HG02759 (cell line): Measurements from ENCODE around the gene ADAMTSL1.

Experiments used
- ATAC-seq: cut with Tn5 transposase; IDR thresholded peaks from one replicate; pipeline ENCODE4 v1.9.1; 2021; ENCODE audit warnings: mild to moderate bottlenecking, moderate library complexity; ENCODE audit not compliant: unreplicated experiment

The ADAMTSL1 gene

DNA sequence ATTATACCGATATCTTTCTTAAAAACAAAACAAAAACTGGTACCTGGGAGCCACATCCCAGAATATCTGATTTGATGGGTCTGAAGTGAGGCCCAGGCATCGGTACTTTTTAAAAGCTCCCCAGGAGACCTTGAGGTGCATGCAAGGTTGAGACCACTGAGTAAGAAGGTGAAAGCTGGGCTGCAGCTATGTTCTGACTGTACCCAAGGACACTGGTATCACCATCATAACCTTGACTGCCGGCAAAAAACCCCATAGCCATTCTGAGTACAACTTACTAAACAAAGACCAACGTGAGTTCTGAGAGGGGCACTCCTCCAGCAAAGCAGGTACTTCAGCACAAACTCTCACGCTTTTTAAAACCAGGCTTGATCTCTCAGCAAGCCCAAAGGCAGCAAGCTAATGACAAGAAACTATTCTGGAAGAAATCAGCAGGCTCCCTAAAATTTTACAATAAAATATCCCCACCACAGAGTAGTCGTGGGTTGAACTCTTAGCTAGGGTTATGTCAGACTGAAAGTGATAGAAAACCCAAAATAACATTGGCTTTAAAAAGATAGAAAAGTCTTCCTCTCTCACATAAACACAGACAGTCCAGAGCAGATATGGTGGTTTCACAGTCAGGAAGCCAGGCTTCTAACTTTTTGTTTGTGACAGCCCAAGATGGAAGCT lies 295.1 kb downstream of the ADAMTSL1 start:
- peak; percentile 96 for ATAC-seq

DNA sequence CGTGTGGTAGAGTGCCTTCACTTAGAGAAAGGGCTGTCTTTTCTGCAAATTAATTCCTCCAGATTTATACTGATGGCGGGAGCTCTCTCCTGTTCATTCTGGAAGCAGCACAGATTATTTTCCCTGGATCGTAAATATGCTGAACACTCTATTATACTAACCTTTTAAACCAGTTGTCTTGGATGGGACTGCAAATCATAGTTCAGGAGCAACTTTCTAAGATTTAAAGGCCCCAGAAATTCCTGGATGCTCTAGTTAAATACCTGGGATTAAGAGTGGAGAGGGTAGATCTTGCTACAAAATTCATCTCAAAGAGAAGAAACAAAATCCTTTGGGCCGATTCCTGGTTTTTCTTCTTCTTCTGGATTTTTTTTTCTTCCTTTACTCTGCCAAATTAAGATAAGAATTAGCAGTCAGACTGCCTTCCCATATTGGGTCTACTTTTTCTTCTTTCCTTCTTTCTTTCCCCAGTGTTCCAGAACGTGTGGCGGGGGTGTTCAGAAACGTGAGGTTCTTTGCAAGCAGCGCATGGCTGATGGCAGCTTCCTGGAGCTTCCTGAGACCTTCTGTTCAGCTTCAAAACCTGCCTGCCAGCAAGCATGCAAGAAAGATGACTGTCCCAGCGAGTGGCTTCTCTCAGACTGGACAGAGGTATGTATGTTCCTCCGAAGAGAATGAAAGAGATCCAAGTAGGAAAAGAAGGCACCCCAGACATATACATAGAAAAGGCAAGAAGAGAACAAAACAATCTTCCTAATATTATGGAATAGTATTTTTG lies 296.4 kb downstream of the ADAMTSL1 start:
- no peak for ATAC-seq

DNA sequence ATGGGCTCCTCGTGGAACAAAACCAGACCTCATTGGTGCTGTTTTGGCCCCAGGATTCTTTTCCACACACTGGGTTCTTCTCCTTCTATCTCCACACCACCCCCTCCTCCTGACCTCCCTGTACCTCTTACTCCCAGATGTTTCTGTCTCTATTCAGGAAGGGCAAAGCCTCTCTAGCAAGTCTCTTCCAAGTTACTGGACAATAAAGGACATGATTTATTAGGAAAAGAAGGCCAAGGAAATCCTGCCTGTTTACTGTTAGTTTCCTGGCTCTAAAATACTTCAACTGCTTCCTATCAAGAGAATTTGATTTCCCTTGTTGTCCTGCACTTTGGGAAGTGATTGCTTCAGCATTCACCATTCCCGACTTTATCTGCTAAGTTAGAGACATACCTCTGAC lies 297.1 kb downstream of the ADAMTSL1 start:
- ATAC-seq = no peak

DNA sequence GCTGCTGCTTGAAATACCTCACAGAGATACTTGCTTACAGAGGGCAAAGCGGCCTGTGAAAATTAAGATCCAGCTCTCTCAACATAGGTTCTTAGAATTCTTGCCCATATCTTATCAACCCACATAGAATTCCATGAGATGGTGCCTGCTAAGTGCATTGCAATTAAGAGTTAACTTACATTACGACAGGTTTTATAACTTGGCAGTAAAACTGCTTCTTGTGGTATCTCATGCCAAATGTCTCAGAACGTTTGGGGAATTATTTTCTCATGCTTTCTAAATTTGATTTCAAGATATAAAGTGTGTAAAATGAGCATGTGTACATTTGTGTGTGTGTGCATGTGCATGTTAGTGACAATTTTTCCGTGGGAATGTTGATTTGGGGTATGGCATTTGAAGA lies 297.8 kb downstream of the ADAMTSL1 start:
- ATAC-seq = no peak

DNA sequence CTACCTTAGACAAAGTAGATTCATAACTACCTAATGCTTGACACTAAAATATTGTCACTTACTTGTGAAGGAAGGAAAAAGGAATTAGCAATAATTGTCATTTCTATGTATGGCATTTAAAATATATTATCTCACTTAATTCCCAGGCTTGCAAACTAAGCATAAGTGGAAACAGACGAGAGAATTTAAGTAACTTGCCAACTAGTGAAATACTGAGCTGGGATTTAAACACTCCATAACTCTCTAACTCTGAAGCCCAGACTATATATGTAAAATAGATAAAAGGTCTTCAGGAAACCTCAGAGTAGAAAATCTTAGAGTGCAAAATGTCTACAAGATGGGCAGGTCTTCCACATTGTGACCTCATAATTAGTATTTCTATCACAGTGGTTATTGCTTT lies 301.3 kb downstream of the ADAMTSL1 start:
- no peak for ATAC-seq

DNA sequence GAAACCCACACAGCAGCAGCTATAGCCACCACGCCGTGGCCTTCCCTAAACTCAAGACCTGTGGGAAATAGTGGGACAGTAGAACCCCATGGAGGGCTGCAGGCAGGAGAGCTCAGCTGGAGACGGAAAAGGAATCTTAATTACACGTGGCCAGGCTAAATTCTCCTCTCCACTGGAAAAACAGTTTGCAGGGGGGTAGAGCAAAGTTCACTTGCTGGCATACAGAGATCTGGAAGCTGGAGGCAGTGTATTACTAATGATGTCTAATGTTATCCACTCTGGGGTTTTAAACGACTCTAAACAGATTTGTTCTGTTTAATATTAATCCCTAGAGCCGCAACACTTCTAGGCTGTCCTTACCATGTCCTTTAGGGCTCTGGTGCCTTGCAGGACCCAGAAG lies 302.0 kb downstream of the ADAMTSL1 start:
- no peak for ATAC-seq

DNA sequence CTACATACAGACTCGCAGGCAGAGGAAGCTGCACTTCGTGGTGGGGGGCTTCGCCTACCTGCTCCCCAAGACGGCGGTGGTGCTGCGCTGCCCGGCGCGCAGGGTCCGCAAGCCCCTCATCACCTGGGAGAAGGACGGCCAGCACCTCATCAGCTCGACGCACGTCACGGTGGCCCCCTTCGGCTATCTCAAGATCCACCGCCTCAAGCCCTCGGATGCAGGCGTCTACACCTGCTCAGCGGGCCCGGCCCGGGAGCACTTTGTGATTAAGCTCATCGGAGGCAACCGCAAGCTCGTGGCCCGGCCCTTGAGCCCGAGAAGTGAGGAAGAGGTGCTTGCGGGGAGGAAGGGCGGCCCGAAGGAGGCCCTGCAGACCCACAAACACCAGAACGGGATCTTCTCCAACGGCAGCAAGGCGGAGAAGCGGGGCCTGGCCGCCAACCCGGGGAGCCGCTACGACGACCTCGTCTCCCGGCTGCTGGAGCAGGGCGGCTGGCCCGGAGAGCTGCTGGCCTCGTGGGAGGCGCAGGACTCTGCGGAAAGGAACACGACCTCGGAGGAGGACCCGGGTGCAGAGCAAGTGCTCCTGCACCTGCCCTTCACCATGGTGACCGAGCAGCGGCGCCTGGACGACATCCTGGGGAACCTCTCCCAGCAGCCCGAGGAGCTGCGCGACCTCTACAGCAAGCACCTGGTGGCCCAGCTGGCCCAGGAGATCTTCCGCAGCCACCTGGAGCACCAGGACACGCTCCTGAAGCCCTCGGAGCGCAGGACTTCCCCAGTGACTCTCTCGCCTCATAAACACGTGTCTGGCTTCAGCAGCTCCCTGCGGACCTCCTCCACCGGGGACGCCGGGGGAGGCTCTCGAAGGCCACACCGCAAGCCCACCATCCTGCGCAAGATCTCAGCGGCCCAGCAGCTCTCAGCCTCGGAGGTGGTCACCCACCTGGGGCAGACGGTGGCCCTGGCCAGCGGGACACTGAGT lies 303.2 kb downstream of the ADAMTSL1 start:
- ATAC-seq = no peak

DNA sequence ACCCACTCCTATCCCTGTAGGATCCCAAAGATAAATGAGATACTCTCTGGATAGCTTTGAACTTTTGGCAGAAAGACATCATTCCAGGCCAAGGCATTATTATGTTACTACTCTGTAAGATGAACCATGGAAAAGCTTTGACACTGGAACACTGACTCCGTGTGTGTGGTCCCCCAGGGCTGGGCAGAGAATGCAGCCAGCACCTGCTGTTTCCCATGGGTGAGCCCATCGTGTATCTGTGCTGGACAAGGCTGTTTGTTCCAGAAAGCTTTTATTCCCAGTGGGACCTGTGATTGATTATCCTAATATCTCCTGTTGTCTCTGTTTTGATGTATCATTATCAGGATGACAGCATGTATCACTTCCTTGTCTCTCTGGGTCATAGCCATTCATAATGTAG lies 304.2 kb downstream of the ADAMTSL1 start:
- ATAC-seq = no peak

DNA sequence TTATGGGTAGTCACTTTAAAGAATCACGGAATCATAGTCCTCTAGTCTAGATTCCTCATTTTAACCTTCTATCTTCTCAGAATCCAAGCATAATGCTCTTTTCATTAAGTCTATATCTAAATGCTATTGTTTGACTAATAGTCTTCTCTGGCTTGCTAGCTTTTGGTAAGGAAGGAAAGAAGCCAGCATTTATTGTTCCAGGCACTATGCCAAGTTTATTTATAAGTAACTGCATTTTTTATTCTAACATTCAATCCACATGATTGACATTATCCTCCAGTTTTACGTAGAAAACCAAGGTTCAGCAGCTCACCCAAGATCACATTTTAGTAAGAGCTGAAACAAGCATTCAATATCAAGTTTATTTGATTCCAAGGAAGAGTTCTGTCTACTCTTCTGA lies 304.9 kb downstream of the ADAMTSL1 start:
- no peak for ATAC-seq

DNA sequence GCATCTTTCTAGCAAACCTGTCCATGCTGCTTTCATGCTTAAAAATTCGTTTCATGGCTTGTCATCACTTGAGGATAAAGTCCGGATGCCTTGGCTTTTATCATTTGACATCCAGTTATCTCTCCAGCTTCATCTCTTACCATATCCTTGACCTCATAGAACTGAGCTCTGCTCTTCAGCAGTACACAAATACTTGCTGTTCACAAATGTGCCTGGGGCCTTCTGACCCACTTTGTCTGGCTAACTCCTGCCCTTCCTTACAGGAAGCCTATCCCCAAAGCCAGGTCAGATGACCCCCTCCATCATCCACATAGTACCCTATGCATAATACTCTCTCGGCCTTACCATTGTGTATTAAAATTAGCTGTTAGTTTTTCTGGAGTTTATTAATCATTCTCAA lies 310.0 kb downstream of the ADAMTSL1 start:
- ATAC-seq = no peak

DNA sequence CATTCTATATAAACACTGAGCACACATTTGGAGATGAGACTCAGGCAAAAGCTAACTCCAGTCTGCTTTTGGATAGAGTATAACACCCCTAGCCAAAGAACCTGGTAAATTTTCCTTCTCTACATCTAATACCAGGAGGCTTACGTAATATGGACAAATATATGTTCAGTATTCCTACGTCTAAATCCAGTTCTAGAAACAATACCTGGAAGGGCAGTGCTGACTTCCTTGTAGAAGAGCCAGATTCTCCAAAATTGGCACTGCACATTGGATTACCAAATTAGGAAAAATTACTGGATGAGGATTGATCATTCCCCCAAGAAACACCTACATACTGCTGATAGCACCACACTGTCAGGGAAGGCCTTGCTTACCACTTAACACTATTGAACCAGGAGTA lies 311.7 kb downstream of the ADAMTSL1 start:
- ATAC-seq = no peak

DNA sequence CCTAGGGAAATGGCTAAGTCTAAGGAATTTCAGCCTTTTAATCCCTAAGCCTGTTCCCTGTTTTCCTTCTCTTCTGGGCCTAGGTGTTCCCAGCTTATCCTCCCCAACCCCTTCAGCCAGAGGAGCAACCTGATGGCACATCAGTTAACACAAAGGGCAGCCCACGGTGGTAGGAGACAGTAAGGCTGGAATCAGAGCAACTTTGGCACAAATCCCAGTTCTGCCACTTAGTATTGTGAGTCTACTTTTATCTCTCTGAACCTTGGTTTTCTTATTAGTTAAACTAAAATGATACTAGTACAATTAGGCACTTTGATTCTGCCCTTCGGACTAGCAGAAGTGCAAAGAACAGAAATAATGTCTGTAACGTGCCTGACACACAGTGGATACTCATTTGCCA lies 312.2 kb downstream of the ADAMTSL1 start:
- no peak for ATAC-seq

DNA sequence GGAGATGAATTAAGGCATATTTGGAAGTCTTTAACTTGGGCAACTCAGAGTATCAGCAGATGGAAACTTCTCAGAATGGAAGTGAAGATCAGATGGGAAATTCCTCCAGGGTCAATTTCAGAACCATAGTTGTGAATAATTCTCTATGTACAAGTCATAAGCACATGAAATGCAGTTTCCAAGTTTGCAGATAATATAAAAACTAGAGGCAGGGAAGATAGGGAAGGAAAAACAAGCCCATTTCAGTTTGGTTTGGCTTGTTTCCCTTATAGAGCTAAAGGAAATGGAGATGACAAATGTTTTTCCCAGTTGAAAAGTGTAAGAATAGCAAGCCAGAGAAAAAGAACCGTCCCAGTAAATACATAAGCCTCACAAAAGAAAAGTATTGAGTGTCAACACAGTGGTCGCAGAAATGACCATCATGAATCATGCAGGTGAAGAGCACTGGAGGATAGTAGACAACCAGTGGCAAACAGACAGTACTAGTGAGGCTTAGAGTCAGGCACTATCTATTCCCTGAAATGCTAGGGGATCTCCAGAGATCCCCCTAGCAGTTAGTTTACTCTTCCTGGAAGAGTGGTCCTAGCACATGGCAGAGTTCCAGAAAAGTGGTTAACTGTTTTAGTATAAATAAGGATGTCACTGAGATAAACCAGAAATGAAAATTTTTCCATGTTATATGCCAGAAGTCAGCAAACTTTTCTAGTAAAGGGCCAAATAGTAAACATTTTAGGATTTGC lies 313.1 kb downstream of the ADAMTSL1 start:
- ATAC-seq = no peak

DNA sequence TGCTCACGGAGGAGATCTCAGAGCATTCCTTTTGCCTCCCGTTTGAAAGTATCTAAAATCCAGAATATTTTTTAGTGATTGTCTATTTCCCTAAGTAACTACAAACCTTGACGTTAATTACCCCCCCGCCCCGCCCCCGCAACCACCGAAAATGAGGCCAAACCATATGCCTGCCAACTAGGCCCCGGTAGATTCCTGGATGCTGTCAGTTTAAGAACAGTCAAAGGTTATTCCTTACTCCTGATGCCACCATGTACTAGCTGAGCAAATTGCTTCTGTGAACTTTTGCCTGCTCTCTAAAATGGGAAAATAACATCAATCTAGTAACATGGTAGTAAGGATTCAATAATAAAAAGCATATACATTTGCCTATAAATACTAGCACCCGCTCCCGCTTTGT lies 314.3 kb downstream of the ADAMTSL1 start:
- no peak for ATAC-seq

DNA sequence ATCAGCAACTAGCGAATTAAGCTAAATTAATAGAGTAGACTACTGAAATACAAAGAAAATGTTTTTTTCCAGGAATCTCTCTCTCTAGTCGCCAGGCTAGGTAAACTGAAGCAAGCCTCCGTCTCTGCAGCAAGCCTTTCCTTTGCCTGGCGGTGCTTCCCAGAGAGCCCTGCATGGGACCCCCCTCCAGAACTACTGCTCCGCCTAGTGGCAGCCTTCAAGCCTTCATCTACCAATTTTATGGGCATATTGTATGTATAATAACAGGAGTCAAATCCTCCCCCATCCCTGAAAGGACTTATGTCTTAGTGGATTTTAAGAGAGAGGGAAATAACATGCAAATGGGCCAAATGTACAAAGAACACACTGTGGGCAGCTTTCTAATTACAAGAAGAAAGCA lies 317.1 kb downstream of the ADAMTSL1 start:
- no peak for ATAC-seq

DNA sequence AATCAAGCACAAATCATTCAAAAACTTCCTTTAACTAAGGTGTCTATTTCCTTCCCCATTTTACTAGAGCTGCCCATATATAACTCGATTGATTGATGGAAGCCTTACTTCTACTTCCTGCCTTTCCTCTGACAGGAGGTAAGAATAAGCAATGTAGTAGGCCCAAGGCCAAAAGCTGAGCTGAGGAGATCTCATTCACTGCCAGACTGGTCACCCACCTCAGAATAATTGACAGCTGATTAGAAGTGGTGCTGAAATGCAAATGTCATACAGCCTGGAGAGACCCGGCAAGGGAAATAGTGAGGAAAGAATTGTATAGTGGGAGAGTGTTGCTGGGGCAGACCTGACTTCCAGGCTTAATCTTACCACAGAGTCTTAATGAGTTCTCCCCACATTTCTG lies 319.2 kb downstream of the ADAMTSL1 start:
- ATAC-seq = no peak

DNA sequence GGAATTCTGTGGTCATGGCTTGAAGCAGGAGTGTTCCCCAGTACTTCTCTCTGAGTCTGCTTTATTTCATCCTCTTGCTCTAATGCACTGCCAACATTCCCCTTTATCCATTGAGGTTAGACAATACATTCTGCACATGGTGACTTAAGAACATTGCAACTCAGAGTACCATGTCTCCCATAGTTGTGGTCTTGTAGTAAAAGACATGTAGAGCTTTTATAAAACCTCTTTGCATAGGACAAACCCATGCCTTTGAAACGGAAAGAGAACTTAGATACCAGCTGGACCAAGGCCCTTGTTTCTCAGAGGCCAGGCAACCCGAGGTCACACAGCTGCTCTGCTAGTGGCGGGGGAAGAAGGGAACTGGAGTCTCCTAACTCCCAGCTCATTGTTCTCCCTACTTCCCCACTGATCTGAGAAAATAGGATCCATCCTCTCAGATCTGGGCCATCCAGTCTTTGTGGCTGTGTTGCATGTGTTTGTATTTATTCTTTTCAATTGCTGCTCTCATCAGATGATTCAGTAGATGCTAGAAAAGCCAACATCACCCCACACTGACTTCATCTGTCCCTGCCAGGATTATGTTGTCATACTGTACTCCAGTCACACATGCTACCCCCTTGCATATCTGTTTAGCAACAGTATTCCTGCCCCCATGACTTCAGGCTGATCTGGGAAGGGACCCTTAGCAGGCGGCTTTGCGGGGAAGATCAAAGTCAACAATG lies 322.2 kb downstream of the ADAMTSL1 start:
- ATAC-seq = no peak

DNA sequence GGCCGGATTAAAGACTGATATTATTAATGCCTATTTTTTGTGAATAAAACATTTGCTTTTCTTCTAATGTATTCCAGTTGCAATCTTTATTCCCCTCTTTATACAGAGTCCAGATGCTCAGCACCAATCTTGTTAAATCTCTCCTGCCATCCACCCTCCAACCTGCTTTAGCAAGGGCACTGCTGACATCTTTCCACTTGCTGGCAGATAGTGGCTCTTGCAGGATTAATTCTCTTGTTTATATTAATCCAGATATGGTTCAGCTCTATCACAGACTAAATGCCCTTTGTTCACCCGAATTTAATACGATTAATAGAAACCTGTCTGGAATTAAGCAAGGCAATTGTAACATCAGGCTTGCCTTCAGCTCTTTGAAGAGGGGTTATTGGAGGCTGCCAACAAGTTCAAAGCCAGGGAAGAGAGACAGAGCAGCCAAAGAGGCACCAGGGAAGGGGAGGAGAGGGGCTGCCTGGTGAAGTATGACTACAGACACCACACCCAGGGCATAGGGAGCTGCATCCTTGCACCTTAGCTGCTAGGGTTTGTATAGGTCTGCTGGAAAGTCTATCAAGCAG lies 322.8 kb downstream of the ADAMTSL1 start:
- no peak for ATAC-seq

DNA sequence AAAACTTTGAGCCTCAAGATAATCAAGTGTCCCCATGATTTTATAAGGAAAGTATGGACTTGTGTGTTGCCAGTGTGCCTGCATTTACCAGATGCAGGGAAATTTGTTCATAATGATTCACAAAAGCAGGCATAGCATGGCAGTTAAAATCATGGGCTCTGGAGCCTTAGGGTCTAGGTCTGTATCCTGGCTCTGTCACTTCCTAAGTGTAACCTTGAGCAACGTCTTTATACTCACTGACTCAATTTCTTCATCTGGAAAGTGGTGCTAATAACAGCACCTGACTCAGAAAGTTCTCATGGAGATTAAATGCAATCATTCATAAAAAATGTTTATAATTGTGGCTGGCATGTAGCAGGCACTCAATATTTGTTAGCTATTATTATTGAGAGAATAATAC lies 324.2 kb downstream of the ADAMTSL1 start:
- no peak for ATAC-seq
